GM18507 (cell line): ENCODE data around the gene COQ10A.
"Not testable (repeated sequence)": the region's sequence is repeated elsewhere in the genome, so short reads cannot be mapped to it uniquely, and the experiment has no call there.

Experiments used
- DNase-seq: peaks from one replicate; pipeline ENCODE4 v3.0.0; 2011; ENCODE audit warnings: low read depth; ENCODE audit not compliant: insufficient read length; ENCODE audit errors: extremely low spot score
- FAIRE-seq: peaks from 2 replicates; lab custom pipeline; 2011; peaks lifted over from hg19 to GRCh38; lab: Jason Lieb, UNC

The COQ10A gene

DNA sequence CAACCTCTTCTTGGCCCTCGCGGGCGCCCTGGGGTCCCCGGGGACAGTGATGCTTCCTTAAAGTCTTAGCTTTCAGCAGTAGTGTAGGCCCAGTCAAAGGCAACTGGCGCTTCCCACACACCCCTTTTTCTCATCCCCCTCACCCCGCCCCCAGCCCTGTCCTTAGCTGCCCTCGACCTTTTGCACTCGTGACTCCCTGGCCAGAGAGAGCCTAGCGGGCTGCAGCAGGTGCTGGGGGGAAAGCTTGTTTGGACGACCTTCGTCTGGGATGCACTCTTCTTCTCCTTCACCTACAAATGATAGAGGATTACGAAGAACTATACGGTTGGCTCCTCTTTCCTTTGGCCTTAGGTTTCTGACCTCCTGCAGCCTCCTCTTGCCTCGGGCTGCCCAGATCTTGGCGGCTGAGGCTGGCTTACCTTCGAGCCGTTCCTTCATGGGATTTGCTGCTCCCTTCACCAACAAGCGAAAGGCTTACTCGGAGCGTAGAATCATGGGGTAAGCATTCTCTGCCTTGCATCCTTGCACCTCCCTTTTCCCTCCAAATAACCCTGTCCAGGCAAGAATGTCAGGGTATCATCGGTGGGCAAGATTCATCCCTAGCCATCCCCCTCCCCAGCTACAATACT is 815 bp downstream of the COQ10A start:
- FAIRE-seq = no peak
- no peak for DNase-seq

DNA sequence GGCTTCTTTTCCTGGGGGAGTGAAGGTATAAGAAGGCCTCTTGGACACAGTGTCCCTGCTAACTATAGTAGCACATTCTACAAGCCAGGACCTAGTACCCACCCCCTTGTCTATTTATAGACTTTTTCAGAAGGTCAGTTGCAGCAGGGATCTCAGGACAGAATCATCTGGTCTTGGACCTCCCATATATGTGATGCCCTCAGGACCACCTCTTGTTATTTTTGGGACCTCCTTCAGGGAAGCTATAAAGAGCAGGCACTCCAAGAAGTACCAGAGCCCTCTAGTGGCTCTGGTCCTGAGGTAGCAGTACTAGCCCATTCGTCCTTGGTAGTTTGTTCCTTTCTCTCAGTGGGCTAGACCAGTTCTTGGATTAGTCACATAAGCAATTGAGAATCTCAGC is 4.3 kb downstream of the COQ10A start:
- no peak for FAIRE-seq
- DNase-seq = no peak

DNA sequence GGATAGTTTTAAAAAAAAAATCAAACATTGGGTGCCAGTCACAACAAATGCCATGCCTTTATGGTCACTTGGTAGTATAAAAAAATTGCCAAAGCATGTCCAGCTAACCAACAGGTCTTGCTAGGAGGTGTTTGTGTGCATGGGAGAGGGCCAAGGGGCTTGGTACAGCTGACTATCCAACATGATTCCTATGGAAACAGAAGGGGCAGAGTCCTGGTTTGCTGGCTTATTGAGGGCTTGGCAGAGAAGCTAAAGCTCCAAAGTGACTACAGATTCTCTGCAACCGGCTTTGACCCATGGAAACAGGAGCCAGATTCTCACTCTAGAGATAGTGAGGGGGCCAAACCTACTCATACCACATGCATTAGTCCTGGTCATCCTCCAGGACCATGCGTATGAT is 5.7 kb downstream of the COQ10A start:
- DNase-seq, FAIRE-seq: not testable (repeated sequence)

DNA sequence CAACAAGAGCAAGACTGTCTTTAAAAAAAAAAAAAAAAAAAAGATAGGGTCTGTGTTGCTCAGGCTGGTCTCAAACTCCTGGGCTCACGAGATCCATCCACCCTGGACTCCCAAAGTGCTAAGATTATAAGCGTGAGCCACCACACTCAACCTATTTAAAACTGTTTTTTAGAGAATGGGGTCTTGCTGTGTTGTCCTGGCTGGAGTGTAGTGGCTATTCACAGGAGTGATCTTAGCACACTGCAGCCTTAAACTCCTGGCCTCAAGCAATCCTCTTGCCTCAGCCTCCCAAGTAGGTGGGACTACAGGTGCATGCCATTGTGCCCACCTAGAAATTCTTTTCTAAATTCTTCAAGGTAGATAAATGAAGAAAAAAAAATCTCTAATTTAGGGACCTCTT is 7.6 kb downstream of the COQ10A start:
- no peak for FAIRE-seq

DNA sequence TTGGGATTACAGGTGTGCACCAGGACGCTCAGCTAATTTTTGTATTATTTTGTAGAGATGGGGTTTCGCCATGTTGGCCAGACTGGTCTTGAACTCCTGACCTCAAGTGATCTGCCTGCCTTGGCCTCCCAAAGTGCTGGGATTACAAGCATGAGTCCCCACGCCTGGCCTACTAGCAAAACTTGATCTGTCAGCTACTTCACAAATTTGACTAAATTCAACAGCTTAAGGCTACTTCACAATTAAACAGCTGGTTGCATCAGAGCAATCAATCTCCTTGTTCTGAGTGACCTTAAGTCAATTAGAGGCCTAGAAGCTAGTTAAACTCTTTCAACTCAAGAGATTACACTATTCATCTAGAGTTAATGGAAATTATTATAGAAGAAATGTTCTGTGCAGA is 12.2 kb downstream of the COQ10A start:
- FAIRE-seq = no peak
- no peak for DNase-seq

More for the DNA sequence above, 7.6 kb downstream of the COQ10A start:
- no peak for DNase-seq

DNA sequence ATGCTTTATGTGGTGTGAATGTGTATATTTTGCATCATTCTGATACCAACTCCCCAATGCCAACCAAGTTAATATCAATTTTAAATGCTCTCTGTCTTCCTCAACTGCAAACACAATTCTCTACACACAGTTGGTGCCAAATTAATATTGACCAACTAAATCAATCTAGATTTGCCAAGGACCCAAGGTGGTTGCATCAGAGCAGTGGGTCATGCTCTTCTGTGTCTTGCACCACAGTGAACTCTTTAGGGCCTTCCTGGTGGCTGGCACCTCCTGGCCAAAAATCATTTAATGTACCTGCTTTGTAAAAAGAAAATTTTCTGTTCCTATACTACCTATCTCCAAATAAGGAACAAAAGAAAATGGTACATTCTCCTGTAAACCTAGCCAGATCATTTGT is 14.1 kb downstream of the COQ10A start:
- DNase-seq (no peak), FAIRE-seq (no peak)

DNA sequence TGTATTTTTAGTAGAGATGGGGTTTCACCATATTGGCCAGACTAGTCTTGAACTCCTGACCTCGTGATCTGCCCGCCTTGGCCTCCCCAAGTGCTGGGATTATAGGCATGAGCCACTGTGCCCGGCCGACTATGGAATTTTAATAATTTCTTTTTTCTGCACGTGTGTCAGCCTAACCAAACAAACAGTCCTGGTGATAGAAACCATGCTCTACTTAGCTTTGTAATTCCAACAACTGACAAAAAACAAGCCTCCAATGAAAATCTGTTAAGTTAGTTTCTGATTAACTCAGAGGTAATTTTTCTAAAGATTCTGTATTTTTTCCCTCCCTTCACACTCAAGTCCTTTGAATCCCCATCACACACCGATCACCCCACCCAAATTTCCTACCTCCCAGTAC is 15.3 kb downstream of the COQ10A start:
- FAIRE-seq (no peak), DNase-seq (no peak)

DNA sequence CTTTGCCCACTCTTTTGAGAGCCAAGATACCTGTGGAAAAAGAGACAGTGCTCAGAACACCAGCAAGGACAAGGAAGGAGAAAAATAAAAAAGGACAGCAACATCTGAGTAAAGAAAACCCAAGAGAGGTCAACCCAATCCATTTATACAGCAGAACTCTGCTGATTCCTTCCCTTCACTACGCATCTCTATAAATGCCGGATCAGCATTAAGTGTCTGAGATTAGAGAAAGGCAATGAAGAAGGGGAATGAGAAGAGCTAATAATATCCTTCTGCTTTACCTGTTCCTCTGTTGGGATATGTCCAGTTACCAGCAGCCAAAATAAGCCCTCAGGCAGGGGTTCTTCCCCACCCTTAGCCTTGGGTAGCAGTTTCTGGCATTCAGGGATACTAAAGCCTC is 15.8 kb downstream of the COQ10A start:
- FAIRE-seq = no peak

DNA sequence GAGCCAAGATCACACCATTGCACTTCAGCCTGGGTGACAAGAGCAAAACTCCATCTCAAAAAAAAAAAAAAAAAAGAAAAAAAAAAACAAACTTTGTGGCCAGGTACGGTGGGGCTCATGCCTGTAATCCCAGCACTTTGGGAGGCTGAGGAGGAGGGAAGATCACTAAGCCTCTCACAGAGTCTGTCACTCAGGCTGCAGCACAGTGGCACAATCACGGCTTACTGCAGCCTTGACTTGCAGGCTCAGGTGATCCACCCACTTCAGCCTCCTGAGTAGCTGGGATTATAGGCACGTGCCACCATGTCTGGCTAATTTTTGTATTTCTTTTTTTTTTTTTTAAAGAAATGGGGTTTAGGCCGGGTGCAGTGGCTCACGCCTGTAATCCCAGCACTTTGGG is 17.5 kb downstream of the COQ10A start:
- not testable (repeated sequence) for DNase-seq, FAIRE-seq

More for the DNA sequence above, 15.8 kb downstream of the COQ10A start:
- no peak for DNase-seq

DNA sequence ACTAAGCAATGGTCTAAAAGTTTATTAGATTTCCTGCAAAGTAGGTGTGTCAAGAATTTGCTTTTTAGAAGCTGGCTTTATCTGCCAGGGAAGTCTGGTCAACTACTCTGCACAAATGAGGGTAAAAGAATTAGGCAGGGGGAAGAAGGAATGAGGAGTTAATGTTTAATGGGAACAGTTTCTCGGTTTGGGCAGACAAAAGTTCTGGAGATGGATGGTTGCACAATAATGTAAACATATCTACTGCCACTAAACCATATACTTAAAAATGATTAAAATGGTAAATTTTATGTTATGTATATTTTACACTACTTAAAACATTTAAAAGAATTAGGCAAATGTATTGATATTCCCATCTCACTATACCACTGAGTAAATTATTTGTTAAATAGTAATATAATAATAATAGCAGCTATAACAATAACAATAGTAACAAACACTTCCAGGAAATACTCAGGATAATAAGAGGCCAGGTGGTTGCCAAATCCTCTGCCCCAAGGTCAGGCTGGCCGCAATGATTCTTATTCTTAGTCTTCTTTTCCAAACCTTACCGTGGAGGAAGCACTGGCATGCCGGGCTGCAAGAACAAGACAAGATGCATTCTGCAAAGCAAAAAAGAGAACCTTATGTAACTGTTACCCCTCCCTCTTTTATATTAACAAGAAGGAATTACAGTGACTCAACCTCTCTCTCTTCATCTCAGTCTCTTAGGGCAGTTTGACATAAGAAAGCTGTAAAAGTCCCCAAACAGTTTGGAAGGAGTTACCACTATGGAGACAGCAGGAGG is 19.5 kb downstream of the COQ10A start:
- no peak for DNase-seq
- FAIRE-seq = no peak

DNA sequence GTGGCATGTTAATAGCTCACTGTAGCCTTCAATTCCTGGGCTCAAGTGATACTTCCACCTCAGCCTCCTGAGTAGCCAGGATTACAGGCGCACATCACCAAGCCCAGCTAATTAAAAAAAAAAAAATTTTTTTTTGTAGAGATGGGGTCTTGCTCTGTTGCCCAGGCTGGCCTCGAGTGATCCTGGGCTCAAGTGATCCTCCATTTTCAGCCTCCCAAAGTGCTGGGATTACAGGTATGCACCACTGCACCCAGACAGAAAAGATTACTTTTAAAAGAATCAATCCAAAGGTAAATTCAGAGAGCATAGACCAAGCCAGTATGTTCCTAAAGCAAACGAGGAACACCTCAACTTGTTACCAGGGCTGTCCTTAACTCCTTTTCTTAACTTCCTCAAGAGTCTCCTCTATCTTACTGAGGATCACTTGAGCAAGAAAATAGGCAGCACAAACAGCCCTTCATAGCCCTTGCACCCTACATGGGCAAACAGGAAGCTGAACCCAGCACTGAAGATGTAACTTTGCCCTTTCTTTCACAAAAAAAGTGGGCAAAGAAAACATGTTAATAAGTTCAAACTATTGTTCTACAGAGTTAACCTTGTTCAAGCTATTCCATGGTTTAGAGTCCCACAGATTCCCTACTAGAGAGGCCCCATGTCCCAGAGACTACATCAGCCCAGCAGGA is 22.1 kb downstream of the COQ10A start:
- no peak for DNase-seq
- FAIRE-seq = no peak

DNA sequence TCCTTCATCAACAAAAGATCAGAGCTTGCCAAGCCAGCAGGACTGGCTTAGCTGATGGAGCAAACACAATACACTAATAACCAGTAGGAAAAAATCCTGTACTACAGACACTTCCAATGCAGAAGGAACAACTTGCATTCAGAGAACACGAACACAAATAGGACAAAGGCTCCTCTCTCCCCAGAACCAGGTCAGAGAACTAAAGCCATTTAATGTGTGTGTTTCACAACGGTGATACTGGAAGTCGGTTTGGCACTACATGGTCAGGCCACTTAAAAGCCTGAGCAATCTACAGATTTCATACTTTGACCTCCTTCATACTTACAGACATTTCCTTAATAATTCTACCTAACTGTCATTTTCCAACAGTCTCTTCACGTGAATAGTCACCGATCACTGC is 27.1 kb downstream of the COQ10A start:
- DNase-seq (no peak), FAIRE-seq (no peak)

DNA sequence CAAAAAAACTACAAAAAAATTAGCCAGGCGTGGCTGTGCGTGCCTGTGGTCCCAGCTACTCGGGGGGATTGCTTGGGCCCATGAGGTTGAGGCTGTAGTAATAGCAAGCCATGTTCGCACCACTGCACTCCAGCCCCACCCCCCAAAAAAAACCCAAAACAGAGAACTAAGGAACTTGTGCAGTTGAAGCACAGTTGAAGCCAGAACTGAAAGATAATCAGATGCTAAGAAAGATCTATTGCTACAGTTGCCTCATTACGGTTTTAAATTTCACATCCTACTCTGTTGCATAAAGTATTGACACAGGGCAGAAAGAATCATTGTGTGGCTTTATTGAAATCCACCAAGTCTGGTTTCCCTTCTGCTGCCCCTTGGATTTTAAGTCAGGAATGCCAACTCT is 29.6 kb downstream of the COQ10A start:
- FAIRE-seq (no peak), DNase-seq (no peak)

DNA sequence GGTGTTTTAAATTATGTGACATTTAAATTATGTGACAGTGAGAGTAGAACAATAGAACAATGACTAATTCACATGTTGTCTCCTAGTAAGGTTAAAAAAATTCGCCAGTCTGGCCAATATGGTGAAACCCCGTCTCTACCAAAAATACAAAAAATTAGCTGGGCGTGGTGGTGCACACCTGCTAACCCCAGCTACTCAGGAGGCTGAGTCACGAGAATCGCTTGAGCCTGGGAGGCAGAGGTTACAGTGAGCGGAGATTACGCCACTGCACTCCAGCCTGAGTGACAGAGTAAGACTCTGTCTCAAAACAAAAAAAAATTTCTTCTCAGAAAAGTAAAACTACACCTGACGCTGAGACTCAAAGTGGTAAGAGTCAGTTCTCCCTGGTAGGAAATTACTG is 30.7 kb downstream of the COQ10A start:
- no peak for DNase-seq
- no peak for FAIRE-seq

DNA sequence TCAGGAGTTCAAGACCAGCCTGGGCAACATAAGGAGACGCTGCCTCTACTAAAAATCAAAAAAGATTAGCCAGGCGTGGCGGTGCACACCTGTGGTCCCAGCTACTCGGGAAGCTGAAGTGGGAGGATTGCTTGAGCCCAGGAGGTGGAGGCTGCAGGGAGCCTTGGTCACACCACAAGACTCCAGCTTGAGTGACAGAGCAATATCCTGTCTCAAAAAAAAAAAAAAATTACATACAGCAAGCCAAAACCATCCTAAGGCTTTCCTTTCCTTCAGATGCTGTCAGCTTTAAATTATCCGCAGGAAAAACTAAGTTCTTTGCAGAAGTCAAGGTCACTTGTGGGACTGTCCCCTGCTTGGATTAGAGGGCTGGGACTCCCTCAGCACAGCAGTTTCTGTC is 32.1 kb downstream of the COQ10A start:
- FAIRE-seq = no peak

DNA sequence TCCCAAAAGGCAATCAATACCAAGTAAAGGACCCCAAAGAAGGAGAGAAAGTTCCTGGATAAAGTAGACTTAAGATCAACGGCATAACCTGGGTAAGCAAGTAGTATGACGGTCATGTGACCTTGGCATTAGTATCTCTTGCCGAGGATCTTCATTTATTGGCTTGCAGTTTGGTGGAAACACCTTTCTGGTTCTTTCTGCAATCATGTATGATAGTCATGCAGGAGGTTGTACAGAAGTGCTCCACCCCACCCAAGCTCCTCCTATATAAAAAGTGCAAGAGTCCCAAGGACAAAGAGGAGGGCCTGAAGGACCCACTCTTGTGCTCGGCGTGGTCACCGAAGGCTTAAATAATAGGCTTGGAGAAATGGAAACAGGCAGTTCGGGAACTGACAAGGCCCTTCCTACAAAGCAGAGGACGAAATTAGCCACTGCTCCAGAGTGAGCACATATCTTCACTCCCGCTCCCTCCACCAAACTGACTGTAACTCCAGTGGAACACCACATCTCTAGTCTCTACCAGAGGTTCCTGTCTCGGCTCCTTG is 32.6 kb downstream of the COQ10A start:
- DNase-seq = no peak
- peak; percentile 69 for FAIRE-seq

More for the DNA sequence above, 32.1 kb downstream of the COQ10A start:
- no peak for DNase-seq

DNA sequence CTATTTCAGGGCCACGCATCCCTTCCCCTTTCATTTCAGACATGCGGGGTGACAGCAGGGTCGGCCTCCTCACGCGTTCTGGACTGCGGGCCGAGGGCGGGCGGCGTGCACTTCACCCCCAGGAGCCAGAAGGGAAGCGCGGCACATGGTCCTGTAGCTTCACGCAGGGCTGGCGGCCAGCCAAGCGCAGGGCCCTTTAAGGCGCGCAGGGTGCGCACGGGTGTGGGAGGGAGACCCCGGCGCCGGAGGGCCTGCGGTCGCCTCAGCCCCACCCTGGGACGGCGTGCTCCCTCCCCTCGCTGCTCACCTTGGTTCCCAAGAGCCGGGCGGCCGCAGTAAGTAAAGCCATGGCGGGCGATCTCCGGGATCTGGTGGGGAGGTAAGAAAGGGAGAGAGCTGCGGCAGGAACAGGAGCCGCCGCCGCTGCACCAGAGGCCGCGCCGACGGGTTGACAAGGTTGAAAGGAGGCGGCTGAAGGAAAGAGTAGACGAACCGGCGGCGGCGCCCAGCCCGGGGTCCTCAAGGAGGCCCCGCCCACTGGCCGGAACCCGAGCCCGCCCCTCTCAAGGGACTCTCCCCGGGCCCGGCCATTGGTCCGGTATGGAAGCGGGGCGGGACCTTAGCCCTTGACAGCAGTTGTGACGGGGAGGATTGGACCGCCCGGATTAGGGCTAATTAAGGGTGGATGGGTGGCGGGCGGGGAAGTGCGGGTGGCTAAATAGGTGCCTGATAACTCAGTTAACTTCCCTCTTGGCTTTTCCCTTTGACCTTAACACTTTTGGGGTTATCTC is 33.3 kb downstream of the COQ10A start, which contains the start of gene CS:
CS (minus strand) TSS at position 478 of the 791 bp plus-strand sequence; CDS start at position 349, 129 bp downstream.
- DNase-seq (peak; percentile 95), FAIRE-seq (peak; percentile 94)

DNA sequence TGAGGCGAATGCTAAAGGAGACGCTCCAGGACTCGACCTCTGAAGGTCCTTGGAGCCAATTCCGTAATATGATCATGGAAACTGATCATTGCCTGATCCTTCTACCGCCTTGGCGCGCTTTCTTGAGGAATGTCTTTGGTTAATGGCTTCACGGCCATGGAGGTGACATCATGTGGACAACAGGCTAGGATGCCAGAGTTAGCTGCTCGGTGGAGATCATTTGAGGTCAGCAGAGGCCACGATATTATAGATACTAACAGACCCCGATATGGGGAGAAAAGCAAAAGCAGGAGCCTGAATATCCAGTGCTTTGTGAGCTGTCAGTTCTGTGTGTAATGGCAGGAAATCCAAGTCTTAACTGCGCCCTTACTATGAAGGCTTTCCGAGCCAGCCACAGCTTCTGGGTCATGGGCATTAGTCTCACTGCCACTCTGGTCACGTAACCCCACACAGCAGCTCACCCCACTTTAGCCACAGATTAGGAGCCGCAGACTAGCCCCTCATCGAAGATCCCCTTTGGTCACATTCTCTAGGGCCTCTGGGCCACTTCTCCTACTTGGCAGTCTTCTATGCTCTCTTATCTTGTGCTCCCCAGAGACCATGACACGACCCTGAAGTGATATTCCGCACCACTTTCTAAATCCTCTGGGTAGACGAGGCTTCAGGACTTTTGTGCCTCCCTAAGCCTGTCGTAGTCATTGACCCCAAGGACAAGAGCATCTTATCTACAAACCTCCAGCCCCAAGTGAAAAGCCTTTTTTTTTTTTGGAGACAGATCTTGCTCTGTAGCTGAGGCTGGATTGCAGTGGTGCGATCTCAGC is 34.1 kb downstream of the COQ10A start:
- DNase-seq (no peak), FAIRE-seq (no peak)

DNA sequence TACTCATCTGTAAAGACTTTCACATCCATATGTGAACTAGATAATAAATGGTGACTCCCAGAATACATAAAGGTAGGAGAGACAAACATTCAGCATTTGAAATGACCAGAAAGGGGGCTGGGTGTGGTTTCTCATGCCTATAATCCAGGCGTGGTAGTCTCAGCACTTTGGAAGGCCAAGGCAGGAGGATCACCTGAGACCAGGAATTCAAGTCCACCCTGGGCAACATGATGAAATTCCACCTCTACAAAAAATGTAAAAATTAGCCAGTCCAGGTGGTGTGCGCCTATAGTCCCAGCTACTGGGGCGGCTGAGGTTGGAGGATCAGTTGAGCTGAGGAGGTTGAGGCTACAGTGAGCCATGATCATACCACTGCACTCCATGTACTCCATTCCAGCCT is 37.5 kb downstream of the COQ10A start:
- DNase-seq (no peak), FAIRE-seq (no peak)
